Natural killer cell (primary cell): ENCODE data around the gene ZNF692. TPM values are rescaled to one million over a fixed set of nuclear protein-coding genes. Genes with fewer than 3 reads are reported as not detected.

Source experiments
- ATAC-seq, 3 donors: fragments of 150-1000 bp in 2 of 3; fragments of 200-7000 bp in 1 of 3; cut with Tn5 transposase; 1 replicate in 1 of 3; 2 replicates in 2 of 3; pipeline ENCODE4 v1.10.0; 2021; ENCODE audit warnings: mild to moderate bottlenecking in 2 of 3, moderate library complexity in 2 of 3
- DNase-seq, 2 donors: peaks; one replicate each; pipeline versions ENCODE4 v3.0.0 to v3.0.0-alpha.2; 2013 to 2021; ENCODE audit warnings: mixed read lengths in 1 of 2
- H3K27ac ChIP-seq: one replicate; pipeline ENCODE4 v1.5.1; 2013; ENCODE audit warnings: mild to moderate bottlenecking, low read length
- H3K27me3 ChIP-seq: one replicate; pipeline ENCODE4 v1.6.1; 2013; ENCODE audit warnings: low read length; ENCODE audit not compliant: control insufficient read depth, insufficient read depth
- H3K36me3 ChIP-seq: one replicate; pipeline ENCODE4 v1.6.1; 2013; ENCODE audit warnings: low read length; ENCODE audit not compliant: control insufficient read depth, insufficient read depth
- H3K4me1 ChIP-seq: one replicate; pipeline ENCODE4 v1.6.1; 2013; ENCODE audit warnings: low read length; ENCODE audit not compliant: control insufficient read depth, insufficient read depth
- H3K4me3 ChIP-seq: one replicate; pipeline ENCODE4 v1.5.1; 2013; ENCODE audit warnings: low read length
- H3K9me3 ChIP-seq: one replicate; pipeline ENCODE4 v1.6.1; 2013; ENCODE audit warnings: low read length; ENCODE audit not compliant: control insufficient read depth, insufficient read depth
- H3K27ac Mint-ChIP-seq, 2 donors: one replicate each; pipeline ENCODE4 v1.8.0; 2022; ENCODE audit warnings: mild to moderate bottlenecking in 2 of 2, mixed read lengths in 2 of 2, moderate library complexity in 1 of 2
- H3K27me3 Mint-ChIP-seq, 2 donors: one replicate each; pipeline ENCODE4 v1.8.0; 2022; ENCODE audit warnings: low read depth in 2 of 2, mixed read lengths in 2 of 2
- H3K36me3 Mint-ChIP-seq: one replicate; pipeline ENCODE4 v1.8.0; 2022; ENCODE audit warnings: mixed read lengths
- H3K4me1 Mint-ChIP-seq, 2 donors: one replicate each; pipeline ENCODE4 v1.8.0; 2022; ENCODE audit warnings: mixed read lengths in 2 of 2
- H3K4me3 Mint-ChIP-seq: one replicate; pipeline ENCODE4 v1.8.0; 2022; ENCODE audit warnings: mild to moderate bottlenecking, moderate library complexity, mixed read lengths
- H3K9me3 Mint-ChIP-seq, 2 donors: one replicate each; pipeline ENCODE4 v1.8.0; 2022; ENCODE audit warnings: mixed read lengths in 2 of 2
- CTCF ChIP-seq: fragments of 200-600 bp; IDR thresholded peaks from one replicate; pipeline ENCODE4 v1.8.0; 2022; ENCODE audit warnings: antibody characterized with exemption
- WGBS: methylation state at CpG from one replicate; pipeline ENCODE4 v1.1.7; 2013; ENCODE audit warnings: missing lambda C conversion rate; ENCODE audit not compliant: insufficient coverage; 5-methylcytosine and 5-hydroxymethylcytosine counted together
- intact Hi-C: fragments of 100-400 bp; cut with micrococcal nuclease; formaldehyde crosslinking; loops from one replicate; pipeline ENCODE4 v1.14.2; 2022
- total RNA-seq, 4 donors: library from RNA; stranded (reverse); fragments of 120-200 nt in 1 of 4; gene quantifications; one replicate each; pipeline versions ENCODE4 v1.2.3 to v1.2.4, GENCODE V29; 2013 to 2022

The ZNF692 gene
- total RNA-seq, 3 donors from 2014 or later (not counting 1 experiment from before 2014, with no cell fraction given), result 50.4 to 58.7 (median 52.3) TPM

- Histone ChIP-seq H3K27ac (peak within 1 kb of the TSS; percentile 99), H3K4me1 (peaks cover 24% of the 10 kb centered on the region), H3K27me3 (no peaks in the 10 kb centered on the region), H3K9me3 (no peaks in the 10 kb centered on the region), H3K36me3 (no peaks in the 10 kb centered on the region), H3K4me3 (peak within 1 kb of the TSS; percentile 80)
- no peaks in the 10 kb centered on the region for H3K36me3 Mint-ChIP-seq
- no peak within 1 kb of the TSS for H3K27ac Mint-ChIP-seq
- intact Hi-C loops, result loop anchor here (1.0 kb wide), 4 partner anchors 12 to 68 kb away; partner anchors contain the start of gene PGBD2
- peaks cover 10 to 27% of the 10 kb centered on the region in 2 donors for H3K4me1 Mint-ChIP-seq
- no peak within 1 kb of the TSS for H3K4me3 Mint-ChIP-seq
- no peak for TF ChIP-seq CTCF
- H3K27me3 Mint-ChIP-seq, result peaks cover 5% of the 10 kb centered on the region in 2 donors
- DNase-seq (peak; percentile 92 to 96), ATAC-seq (peak; percentile 80 to 93 (median 80))
- WGBS, result under 1% methylated on average over 48 of the region's 48 CpGs
- H3K9me3 Mint-ChIP-seq, result no peaks in the 10 kb centered on the region
Measured at GRCh38 chr1:248837781-248838356, 21.0 kb downstream of the ZNF692 start, which contains the start of gene ZNF672. TSS of gene ZNF672 (plus strand) at chr1:248838224. CDS start at chr1:248847275, 9,051 bp downstream.

DNA sequence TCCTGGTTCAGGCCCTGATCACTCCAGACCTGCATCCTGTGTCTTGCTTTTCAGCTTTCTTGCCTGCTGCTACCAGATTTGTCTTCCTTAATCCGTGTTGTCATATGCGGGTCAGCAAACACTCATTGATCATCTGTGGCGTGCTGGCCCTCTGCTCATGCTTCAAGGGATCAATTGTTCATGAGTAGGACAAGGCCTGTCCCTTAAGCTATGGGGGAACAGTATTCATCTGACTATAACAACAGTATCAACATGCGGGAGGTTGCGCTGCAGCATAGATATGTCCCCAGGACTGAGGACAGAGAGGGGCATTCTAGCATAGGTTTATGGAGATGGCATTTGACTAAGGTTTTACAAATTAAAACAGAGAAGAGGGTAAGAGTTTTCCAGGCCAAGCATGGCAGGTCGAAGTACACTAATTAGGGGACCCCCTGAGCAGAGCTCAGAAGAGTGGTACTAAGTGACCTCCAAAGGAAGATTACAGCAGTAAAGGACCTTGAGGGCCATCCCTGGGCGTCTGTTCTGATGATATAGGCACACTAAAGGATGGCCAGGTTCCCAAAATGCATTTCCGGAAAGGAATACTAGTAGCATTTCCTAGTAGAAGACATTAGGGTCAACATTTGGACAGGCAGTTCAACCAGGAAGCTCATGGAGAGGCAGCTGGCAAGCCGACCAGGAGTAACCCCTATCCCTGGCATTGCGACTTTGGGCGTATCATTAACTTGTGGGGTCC is 21.7 kb downstream of the ZNF692 start:
- Histone ChIP-seq H3K36me3 (no peaks in the 10 kb centered on the region), H3K27ac (peak overlapping the region; percentile 99), H3K4me3 (peak overlapping the region; percentile 80), H3K27me3 (no peaks in the 10 kb centered on the region), H3K9me3 (no peaks in the 10 kb centered on the region), H3K4me1 (peaks cover 24% of the 10 kb centered on the region)
- intact Hi-C loops, result no loop called here
- Mint-ChIP-seq H3K9me3 (no peaks in the 10 kb centered on the region), H3K4me1 (peaks cover 6 to 23% of the 10 kb centered on the region in 2 donors), H3K27me3 (peaks cover 5% of the 10 kb centered on the region in 2 donors), H3K4me3 (no peak overlapping the region), H3K36me3 (no peaks in the 10 kb centered on the region), H3K27ac (no peak overlapping the region)
- DNase-seq, result no peak
- 52% methylated on average over 11 of the region's 11 CpGs for whole genome bisulfite sequencing
- TF ChIP-seq CTCF, result no peak
- no peak for ATAC-seq

DNA sequence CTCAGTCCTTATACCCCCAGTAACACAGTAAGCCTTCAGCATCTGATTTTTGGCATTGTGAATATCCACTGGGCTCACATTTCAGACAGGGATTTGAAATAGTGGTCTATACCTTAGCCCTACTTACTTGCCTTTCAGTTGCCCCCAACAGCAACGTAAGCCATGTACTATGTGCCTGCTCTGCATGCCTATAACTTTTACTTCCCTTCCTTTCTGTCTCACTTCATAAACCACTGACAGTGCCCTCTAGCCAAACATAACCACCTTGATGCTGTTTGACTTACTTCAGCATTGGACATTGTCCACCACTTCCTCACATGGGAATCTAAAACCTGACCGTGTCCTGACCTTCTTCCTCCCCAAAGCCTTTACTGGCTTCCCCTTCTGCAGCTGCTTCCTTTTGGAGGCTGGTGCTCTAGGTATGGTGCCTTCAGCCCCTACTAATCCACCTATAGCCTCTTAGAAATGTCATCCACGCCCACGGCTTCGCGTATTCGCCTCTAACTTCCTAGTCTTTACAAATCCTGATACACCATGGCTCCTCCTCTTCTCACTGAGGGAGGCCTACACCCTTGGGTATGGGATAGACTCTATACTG is 24.4 kb downstream of the ZNF692 start:
- Mint-ChIP-seq H3K4me3 (no peak overlapping the region), H3K4me1 (peaks cover 0 to 7% of the 10 kb centered on the region in 2 donors), H3K27me3 (peaks cover 5% of the 10 kb centered on the region in 2 donors), H3K36me3 (no peaks in the 10 kb centered on the region), H3K9me3 (no peaks in the 10 kb centered on the region), H3K27ac (no peak overlapping the region)
- no peak for TF ChIP-seq CTCF
- intact Hi-C loops, result no loop called here
- H3K27me3 ChIP-seq, result no peaks in the 10 kb centered on the region
- H3K4me1 ChIP-seq, result peaks cover 15% of the 10 kb centered on the region
- ATAC-seq (no peak), DNase-seq (no peak)
- WGBS, result 53% methylated on average over 7 of the region's 7 CpGs
- no peak overlapping the region for H3K4me3 ChIP-seq
- H3K9me3 ChIP-seq, result no peaks in the 10 kb centered on the region
- H3K27ac ChIP-seq, result no peak overlapping the region
- no peaks in the 10 kb centered on the region for H3K36me3 ChIP-seq
